MV-4-11 (cell line): ENCODE measurements around the gene ZRSR2.
"Not testable (repeated sequence)": the region's sequence is repeated elsewhere in the genome, so short reads cannot be mapped to it uniquely, and the experiment has no call there.

Source experiments
- DNase-seq: peaks from one replicate; lab custom pipeline; 2025; lab: John Stamatoyannopoulos, UW

Gene ZRSR2

DNA sequence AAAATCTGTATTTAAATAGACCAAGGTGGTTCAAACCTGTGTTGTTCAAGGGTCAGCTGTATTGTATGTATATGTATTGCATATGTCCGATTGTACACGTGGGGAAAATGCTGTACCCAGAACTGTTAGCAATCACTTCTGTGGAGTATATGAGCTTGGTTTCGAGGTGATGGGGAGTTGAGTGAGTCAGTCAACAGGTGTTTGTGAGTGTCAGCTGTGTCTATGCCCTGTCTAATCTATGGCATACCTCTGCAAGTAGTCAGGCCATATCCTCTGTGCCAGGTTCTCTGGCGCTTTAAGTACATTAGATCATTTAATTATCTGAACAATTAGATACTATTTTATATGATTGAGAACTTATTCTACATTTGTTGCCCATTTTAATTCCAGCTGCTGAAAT, 7.4 kb downstream of the ZRSR2 start:
- DNase-seq: no peak

DNA sequence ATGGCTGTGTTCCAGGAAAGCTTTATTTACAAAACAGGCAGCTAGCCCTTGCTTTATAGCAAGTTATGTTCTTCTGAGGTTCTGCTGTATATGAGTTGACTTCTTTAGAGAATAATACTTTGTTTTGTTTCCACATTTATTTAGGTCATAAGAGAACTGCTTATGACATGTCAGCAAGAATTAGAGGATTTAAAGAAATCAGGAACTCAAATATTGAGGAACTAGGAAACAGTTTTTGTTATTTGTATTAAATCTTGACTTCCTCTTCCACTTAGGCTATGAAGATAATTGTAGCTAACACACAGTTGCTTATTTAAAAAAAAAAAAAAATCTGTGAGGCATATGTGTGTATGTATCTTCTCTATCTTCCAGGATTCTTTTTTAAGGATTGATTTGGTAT, 14.3 kb downstream of the ZRSR2 start:
- DNase-seq: peak; percentile 68

- DNase-seq: no peak
Measured at GRCh38 chrX:15808254-15808653, 18.0 kb downstream of the ZRSR2 start.

- peak; percentile 26 for DNase-seq
Measured at GRCh38 chrX:15812192-15812938, 22.1 kb downstream of the ZRSR2 start.

- no peak for DNase-seq
Measured at GRCh38 chrX:15813416-15813815, 23.1 kb downstream of the ZRSR2 start.

GRCh38 chrX:15814771-15815365, 24.6 kb downstream of the ZRSR2 start:
- no peak for DNase-seq

DNA sequence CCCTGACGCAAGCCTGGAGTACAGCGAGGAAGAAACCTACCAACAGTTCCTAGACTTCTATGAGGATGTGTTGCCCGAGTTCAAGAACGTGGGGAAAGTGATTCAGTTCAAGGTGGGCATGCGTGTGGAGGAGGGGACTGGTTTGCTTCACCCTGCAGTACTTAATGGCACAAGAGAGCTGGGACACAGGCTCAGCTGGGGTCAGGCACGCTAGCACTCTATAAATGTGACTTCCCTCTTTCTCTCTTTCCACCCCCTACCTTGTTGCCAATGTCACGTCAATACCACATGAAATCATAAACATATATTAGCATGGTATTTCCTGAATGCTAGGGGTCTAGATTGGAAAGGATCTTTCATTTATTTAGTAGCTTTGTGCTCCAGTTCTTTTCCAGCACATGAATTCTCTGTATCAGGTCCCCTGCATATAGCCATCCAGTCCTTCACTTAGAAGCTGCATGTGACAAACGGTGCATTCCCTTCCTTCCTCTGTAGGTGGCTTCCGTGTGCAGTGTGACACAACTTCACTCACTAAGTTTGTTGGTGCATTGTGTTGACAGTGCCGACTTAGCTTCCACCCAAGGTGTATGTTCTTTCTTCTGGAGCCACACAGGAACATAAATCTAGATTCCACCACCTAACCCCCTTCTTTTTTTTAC, 25.6 kb downstream of the ZRSR2 start:
- peak; percentile 54 for DNase-seq

DNA sequence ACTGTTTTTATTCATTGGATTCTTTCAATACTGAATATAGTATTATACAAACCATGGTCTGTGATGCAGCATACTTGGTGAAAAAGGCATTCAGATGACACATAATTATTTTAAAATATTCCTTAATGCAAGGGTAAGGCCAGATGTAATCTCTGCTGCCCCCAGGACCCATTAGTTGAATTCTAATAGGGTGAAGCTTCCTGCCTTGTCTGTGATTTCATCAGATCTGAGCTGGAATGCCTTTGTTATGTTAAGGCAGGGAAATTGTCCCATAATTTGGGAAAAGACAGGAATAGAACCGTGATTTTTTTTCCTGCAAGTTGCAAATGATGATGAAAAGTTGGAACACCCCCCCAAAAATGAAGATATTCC, 26.1 kb downstream of the ZRSR2 start:
- no peak for DNase-seq

- DNase-seq: peak; percentile 90
Measured at GRCh38 chrX:15816886-15817285, 26.6 kb downstream of the ZRSR2 start.

- no peak for DNase-seq
Measured at GRCh38 chrX:15820106-15821073, 30.1 kb downstream of the ZRSR2 start.

DNA sequence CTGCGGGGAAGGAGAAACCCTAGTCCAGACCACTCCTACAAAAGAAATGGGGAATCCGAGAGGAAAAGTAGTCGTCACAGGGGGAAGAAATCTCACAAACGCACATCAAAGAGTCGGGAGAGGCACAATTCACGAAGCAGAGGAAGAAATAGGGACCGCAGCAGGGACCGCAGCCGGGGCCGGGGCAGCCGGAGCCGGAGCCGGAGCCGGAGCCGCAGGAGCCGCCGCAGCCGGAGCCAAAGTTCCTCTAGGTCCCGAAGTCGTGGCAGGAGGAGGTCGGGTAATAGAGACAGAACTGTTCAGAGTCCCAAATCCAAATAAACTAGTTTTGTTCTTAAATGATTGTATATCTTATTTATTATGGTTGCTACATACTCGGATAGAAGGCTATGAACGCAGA, 32.6 kb downstream of the ZRSR2 start:
- DNase-seq: no peak

DNA sequence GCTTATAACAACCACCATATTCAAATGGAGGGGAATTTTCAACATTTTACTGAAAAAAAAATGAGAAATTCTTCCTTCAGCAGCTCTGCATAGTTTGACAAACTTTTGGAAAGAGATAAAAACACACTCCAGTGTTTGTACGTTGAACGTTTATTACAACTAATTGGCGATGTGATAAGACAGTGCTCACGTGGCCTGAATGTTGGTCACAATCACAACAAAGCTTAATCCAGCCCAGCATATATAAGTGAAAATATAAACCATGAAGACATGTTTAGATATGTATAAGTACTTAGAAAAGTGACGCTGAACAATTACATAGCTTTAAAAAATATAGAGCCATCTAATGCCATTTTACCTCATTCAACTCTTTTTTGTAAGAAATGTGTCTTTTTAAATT, 35.7 kb downstream of the ZRSR2 start:
- no peak for DNase-seq

DNA sequence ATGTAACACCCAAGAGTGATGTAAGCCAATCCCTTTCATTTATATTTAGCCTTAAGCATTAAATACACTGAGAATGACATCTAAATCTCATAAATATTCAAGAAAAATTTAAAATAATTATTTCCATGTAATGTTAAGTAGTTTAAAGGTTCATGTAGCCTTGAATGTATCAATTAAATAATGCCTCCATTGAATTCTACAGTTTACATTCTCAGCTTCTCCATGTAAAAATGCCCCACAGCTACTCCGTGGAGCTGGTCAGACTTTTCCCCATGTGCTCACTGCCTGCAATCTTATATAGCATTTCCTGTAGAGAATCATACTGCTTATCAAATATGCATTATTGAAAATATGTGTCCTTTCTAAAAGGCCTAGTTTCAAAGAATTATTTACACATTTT, 38.9 kb downstream of the ZRSR2 start:
- no peak for DNase-seq

DNA sequence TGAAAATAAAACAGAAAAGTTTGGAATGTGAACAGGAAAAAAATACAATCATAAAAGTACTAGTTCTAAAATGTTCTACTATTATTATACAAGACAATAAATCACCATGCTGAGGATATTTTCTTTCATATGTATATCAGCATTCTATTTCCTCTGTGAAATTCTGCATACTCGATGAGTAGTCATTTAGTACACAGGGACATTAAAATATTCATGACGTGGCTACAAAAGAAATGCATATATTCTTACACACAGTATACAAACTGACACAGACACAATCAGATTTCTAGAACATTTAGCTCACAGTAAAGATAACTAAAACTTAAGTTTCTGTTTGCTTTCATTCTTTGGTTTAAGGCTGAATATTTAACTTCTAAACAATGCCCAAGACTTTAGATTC, 41.1 kb downstream of the ZRSR2 start:
- DNase-seq: not testable (repeated sequence)

DNA sequence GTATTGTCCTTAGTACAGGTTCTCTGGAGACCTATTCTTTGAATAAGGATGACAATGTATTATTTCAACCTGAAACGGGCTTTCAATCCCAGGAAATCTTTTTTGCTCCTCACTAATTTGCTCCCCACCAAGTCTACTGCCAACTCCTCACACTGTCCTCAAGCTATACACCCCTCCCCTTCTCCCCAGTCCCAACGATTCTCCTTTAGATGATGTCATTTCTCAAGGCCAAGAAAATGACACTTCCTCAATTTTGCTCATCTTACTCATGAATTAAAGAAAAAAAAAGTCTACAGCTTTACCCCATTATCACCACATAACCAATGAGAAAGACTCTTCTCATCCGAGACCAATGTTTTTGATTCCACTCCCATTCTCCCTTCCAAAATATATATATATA, 43.8 kb downstream of the ZRSR2 start:
- peak; percentile 61 for DNase-seq

DNA sequence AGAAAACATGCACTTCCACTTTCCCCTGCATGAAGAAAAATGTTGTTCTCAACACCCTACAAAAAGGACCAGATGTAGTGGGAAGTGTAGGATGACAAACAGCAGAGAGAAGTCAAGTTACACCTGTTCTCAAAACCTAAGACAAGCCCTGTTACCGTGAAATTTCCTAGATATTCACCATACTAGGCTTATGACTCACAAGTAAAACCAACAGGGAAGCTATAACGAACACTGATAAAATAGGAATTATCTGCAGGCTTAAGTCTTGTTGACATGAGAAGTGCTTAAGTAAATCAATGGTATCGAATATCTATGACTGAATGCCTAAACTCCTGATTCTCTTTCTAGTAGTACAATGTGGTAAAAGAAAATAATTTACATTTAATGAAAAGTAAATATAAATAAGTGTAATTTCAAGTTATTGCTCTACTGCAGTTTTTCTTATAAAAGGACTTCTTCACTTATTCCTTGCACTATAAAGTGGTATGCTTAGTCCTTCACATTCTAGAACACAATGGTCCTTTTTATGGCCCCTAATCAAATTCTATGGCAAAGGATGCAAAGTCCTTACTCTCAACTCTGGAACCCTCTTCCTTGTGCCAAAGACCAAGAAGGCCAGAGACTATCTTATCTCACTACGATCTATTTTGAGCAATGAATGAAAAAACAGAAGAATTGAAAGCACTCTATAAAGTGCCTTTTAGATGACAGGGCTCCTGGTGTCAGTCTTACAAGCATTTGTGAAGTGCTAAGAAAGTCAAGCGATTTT, 44.7 kb downstream of the ZRSR2 start:
- DNase-seq: no peak

DNA sequence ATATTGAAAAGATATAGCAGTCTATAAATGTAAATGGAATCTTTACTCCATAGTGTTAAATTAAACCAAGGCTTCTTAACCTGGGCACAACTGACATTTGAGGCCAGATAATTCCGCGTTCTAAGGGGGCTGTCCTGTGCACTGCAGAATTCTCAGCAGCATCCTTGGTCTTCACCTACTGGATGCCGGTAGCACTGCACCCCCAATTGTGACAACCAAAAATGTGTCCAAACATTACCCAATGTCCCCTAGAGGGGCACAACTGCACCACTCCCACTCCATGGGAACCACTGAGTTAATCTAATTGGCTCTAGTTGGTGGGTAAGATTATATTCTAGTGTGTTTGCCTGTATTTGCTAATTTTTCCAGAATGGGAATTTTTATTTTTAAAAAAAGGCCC, 47.7 kb downstream of the ZRSR2 start:
- DNase-seq: no peak

- peak; percentile 17 for DNase-seq
Measured at GRCh38 chrX:15841853-15842516, 51.7 kb downstream of the ZRSR2 start.

GRCh38 chrX:15843960-15844359, 53.7 kb downstream of the ZRSR2 start:
- no peak for DNase-seq

- DNase-seq: no peak
Measured at GRCh38 chrX:15848576-15848975, 58.3 kb downstream of the ZRSR2 start.

DNA sequence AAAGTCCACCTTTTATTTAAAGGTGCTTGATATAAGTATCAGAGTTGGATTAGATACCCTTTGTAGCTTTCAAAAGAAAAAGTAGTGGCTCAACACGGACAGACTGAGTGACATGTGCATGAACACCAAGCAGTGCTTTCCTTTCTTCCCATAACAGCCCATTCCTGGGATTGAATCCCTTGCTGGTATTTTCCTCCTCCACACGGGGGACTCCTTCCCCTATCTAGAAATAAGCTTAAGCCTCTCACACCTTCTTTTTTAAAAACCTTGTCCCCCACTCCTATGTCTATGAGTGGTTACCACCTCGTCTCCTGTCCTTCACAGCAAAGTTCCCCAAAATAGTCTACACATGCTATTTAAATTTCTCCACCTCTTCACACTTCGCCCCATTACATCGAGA, 59.3 kb downstream of the ZRSR2 start:
- DNase-seq: no peak
